Panc1 (cell line): ENCODE measurements around the gene PER3. TPM values are rescaled to one million over a fixed set of nuclear protein-coding genes. Genes with fewer than 3 reads are reported as not detected.
A peak's percentile ranks its signal among the peaks of the same experiment; 100 is the strongest.

ENCODE experiments used
- ATAC-seq: fragments of 200-7000 bp; cut with Tn5 transposase; 2 replicates; pipeline ENCODE4 v1.9.1; 2020; ENCODE audit warnings: mild to moderate bottlenecking, moderate library complexity
- BruUV-seq: library from RNA; stranded (reverse); fragments of 400-500 nt; replicated peaks from 2 replicates; lab custom pipeline; 2021; lab: Mats Ljungman, UMichigan
- CTCF ChIA-PET: fragments of 300-600 bp; sonication (Branson Sonifier 250); formaldehyde crosslinking; loops from one replicate; lab custom pipeline; 2022; ENCODE audit warnings: antibody characterized with exemption; lab: Charles Lee
- POLR2A ChIA-PET: fragments of 300-600 bp; sonication (Branson Sonifier 250); formaldehyde crosslinking; loops from one replicate; lab custom pipeline; 2022; ENCODE audit warnings: antibody characterized with exemption; lab: Charles Lee
- DNase-seq: peaks from one replicate; pipeline ENCODE4 v3.0.0-alpha.2; 2010; ENCODE audit warnings: low read depth, low spot score
- H3K27ac ChIP-seq: 2 replicates; pipeline ENCODE4 v1.5.1; 2011; ENCODE audit warnings: mild to moderate bottlenecking, low read length, inconsistent platforms
- H3K27me3 ChIP-seq: fragments of 200-500 bp; sonication (Bioruptor generic); 2 replicates; pipeline ENCODE4 v1.6.0; 2014; ENCODE audit warnings: low read length, inconsistent platforms; ENCODE audit not compliant: control insufficient read depth, insufficient read depth
- H3K36me3 ChIP-seq: fragments of 200-500 bp; sonication (Bioruptor generic); 2 replicates; pipeline ENCODE4 v1.5.1; 2014; ENCODE audit warnings: inconsistent platforms, mild to moderate bottlenecking, low read length, moderate library complexity; ENCODE audit not compliant: control insufficient read depth, insufficient read depth
- H3K4me1 ChIP-seq: 2 replicates; pipeline ENCODE4 v1.5.1; 2011; ENCODE audit warnings: inconsistent platforms, mild to moderate bottlenecking, low read length, moderate library complexity; ENCODE audit not compliant: control insufficient read depth, insufficient read depth
- H3K4me3 ChIP-seq, 2 experiments: 2 replicates each; pipeline ENCODE4 v1.5.1; 2011 to 2012; ENCODE audit warnings: low read depth in 2 of 2, low read length in 2 of 2, mild to moderate bottlenecking in 2 of 2, inconsistent platforms in 1 of 2, moderate library complexity in 1 of 2
- H3K9me3 ChIP-seq: fragments of 200-500 bp; sonication (Bioruptor generic); 2 replicates; pipeline ENCODE4 v1.5.1; 2014; ENCODE audit warnings: low read depth, mild to moderate bottlenecking, inconsistent platforms, low read length, moderate library complexity; ENCODE audit not compliant: control insufficient read depth, insufficient read depth
- CTCF ChIP-seq: fragments of 450-650 bp; IDR thresholded peaks from 2 replicates; pipeline ENCODE4 v1.5.1; 2017; ENCODE audit warnings: mild to moderate bottlenecking
- POLR2AphosphoS5 ChIP-seq: IDR thresholded peaks from 2 replicates; pipeline ENCODE4 v1.6.1; 2012; ENCODE audit warnings: mild to moderate bottlenecking, low read depth, low read length, moderate library complexity
- REST ChIP-seq, 2 experiments: IDR thresholded peaks; 2 replicates each; pipeline ENCODE4 v1.6.1; 2011 to 2012; ENCODE audit warnings: low read depth in 2 of 2, control low read depth in 1 of 2, low read length in 1 of 2, mild to moderate bottlenecking in 1 of 2, moderate library complexity in 1 of 2; ENCODE audit not compliant: insufficient read depth in 1 of 2
- SIN3A ChIP-seq: IDR thresholded peaks from 2 replicates; pipeline ENCODE4 v1.6.1; 2012; ENCODE audit warnings: low read depth, mild to moderate bottlenecking, low read length, moderate library complexity, borderline replicate concordance; ENCODE audit not compliant: insufficient read depth
- TCF7L2 ChIP-seq: IDR thresholded peaks from 2 replicates; pipeline ENCODE4 v1.6.1; 2011; ENCODE audit warnings: mild to moderate bottlenecking, low read depth, low read length, inconsistent platforms
- in situ Hi-C: cut with HindIII; loops from 2 replicates; pipeline ENCODE4 v1.10.0; 2016; ENCODE audit warnings: low sequenced_read_pairs, low pct_unique_long_range_greater_than_20kb
- intact Hi-C: fragments of 100-400 bp; cut with micrococcal nuclease; formaldehyde crosslinking; loops from one replicate; pipeline ENCODE4 v1.10.0; 2022; ENCODE audit not compliant: unreplicated experiment
- total RNA-seq: library from RNA; stranded (reverse); gene quantifications from one replicate; pipeline ENCODE4 v1.2.1, GENCODE V29; 2021; ENCODE audit not compliant: unreplicated experiment

Gene PER3
- total RNA-seq, 1 experiment from 2014 or later, result 17.0 TPM

DNA sequence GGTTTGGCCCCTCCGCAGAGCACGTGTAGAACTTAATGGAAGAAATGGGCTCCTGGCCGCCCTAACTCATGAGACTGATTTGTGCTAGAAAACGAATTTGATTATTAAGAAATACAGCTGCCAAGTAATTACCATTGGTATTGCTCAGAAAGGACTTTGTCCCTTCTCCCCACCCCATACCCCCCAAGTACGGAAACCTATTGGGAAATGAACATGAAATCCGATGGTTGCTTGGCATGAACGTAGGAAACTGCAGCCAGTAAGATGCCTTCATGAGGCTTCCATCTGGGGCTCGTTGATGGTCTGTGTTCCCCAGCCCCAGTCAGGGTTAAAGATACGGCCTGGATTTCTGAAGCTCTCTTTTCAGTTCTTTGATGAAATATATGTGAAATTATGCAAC lies 21.4 kb downstream of the PER3 start:
- in situ Hi-C loops (no loop called here), intact Hi-C loops (loop anchor here (5.0 kb wide), 1 partner anchor 92 kb away; no protein-coding TSS in a partner anchor)
- ChIA-PET CTCF (no interaction called here), POLR2A (no interaction called here)
- ATAC-seq (no peak), DNase-seq (no peak)
- H3K27me3 ChIP-seq, result no peaks in the 10 kb centered on the region
- no peaks in the 10 kb centered on the region for H3K9me3 ChIP-seq
- no peak overlapping the region for H3K27ac ChIP-seq
- no peaks in the 10 kb centered on the region for H3K4me1 ChIP-seq
- H3K4me3 ChIP-seq, result no peak overlapping the region
- no TSS peak for BruUV-seq
- H3K36me3 ChIP-seq, result peaks cover 11% of the 10 kb centered on the region
- TF ChIP-seq POLR2AphosphoS5 (no peak), TCF7L2 (no peak), SIN3A (no peak), REST (IDR thresholded peaks at IDR 0.05; ENCODE audit: insufficient read depth in 1 of 2, low read depth in 2 of 2, low read length in 1 of 2) (no peak), CTCF (no peak)

DNA sequence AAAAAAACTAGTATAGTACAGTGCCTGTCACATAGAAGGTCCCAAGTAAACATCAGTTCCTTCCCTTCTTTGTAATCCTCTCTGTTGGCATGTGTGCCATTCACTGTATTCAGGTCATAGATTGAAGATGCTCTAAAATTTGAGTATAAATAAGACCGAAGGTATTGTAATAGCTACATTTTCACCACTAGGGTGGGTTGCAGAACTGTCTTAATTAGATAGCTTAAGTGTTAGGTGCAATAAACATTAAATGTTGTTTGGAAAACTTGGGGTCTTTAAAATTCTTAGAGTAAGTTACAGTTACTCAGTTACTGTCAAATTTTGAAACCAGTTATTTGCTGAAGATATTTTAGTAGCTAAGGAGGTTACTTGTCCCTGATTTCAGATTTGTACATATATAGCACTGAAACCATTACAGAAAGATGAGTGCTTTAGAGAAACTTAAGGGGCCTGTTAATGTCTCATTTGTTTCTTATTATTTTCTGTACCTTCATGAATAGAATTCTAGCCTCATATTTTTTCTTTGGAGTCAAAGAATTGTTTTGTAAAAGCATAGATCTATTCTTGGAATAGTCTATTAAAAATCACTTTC lies 24.3 kb downstream of the PER3 start:
- in situ Hi-C loops (no loop called here), intact Hi-C loops (loop anchor here (5.0 kb wide), 1 partner anchor 89 kb away; no protein-coding TSS in a partner anchor)
- H3K36me3 ChIP-seq, result peaks cover 21% of the 10 kb centered on the region

More for the DNA sequence above, 24.3 kb downstream of the PER3 start:
- ATAC-seq, result peak; percentile 81
- H3K9me3 ChIP-seq, result peaks cover 4% of the 10 kb centered on the region; the same call in 1 of the 2 replicates
- H3K4me1 ChIP-seq, result no peaks in the 10 kb centered on the region
- no peaks in the 10 kb centered on the region for H3K27me3 ChIP-seq
- ChIA-PET CTCF (interaction anchor here (0.7 kb wide), 1 partner anchor 83 kb away, joined by 13 read pairs; no protein-coding TSS in a partner anchor), POLR2A (interaction anchor here (0.5 kb wide), 1 partner anchor 165 kb away, joined by 7 read pairs; no protein-coding TSS in a partner anchor)
- H3K4me3 ChIP-seq, result no peak overlapping the region
- DNase-seq, result no peak
- no peak overlapping the region for H3K27ac ChIP-seq
- BruUV-seq, result no TSS peak
- no peak for TF ChIP-seq REST (IDR thresholded peaks at IDR 0.05; ENCODE audit: insufficient read depth in 1 of 2, low read depth in 2 of 2, low read length in 1 of 2)
- TF ChIP-seq CTCF, result peak; percentile 67; the same call in 1 of the 2 replicates
